CD4-positive, alpha-beta T cell (primary cell): ENCODE results near the gene RAP1A. TPM values are rescaled to one million over a fixed set of nuclear protein-coding genes. Genes with fewer than 3 reads are reported as not detected.

Experiments
- ATAC-seq: fragments of 200-7000 bp; cut with Tn5 transposase; one replicate; pipeline ENCODE4 v1.10.0; 2022; ENCODE audit warnings: mild to moderate bottlenecking; ENCODE audit not compliant: poor library complexity
- CTCF ChIA-PET: fragments of 350-600 bp; sonication (Branson Sonifier 250); formaldehyde crosslinking; loops from one replicate; lab custom pipeline; 2021; ENCODE audit warnings: antibody characterized with exemption, inconsistent platforms; lab: Charles Lee
- POLR2A ChIA-PET: fragments of 350-600 bp; sonication (Branson Sonifier 250); formaldehyde crosslinking; loops from one replicate; lab custom pipeline; 2021; ENCODE audit warnings: antibody characterized with exemption, inconsistent platforms; lab: Charles Lee
- DNase-seq, 14 experiments: peaks; one replicate each; pipeline ENCODE4 v3.0.0-alpha.2; 2013 to 2020; ENCODE audit warnings: mixed read lengths in 2 of 14
- H3K27ac ChIP-seq, 2 donors: one replicate each; pipeline versions ENCODE4 v1.5.1 to v1.7.0; 2013; ENCODE audit warnings: low read length in 2 of 2, low read depth in 1 of 2, mild to moderate bottlenecking in 1 of 2
- H3K27me3 ChIP-seq, 2 experiments: 1 replicate in 1 of 2; 2 replicates in 1 of 2; pipeline versions ENCODE4 v1.6.1 to v1.7.0; 2013; ENCODE audit warnings: low read length in 2 of 2, control low read depth in 1 of 2, mild to moderate bottlenecking in 1 of 2, moderate library complexity in 1 of 2; ENCODE audit not compliant: insufficient read depth in 2 of 2, control insufficient read depth in 1 of 2
- H3K36me3 ChIP-seq: one replicate; pipeline ENCODE4 v1.6.1; 2013; ENCODE audit warnings: low read length, control low read depth; ENCODE audit not compliant: insufficient read depth
- H3K4me1 ChIP-seq: one replicate; pipeline ENCODE4 v1.6.1; 2013; ENCODE audit warnings: low read length, control low read depth; ENCODE audit not compliant: insufficient read depth
- H3K4me3 ChIP-seq: one replicate; pipeline ENCODE4 v1.5.1; 2013; ENCODE audit warnings: mild to moderate bottlenecking, low read length, moderate library complexity
- H3K9me3 ChIP-seq, 2 experiments: 1 replicate in 1 of 2; 2 replicates in 1 of 2; pipeline versions ENCODE4 v1.6.1 to v1.7.0; 2013; ENCODE audit warnings: low read length in 2 of 2, mild to moderate bottlenecking in 2 of 2, control low read depth in 1 of 2, moderate library complexity in 1 of 2; ENCODE audit not compliant: control insufficient read depth in 1 of 2, insufficient read depth in 1 of 2
- H3K27ac Mint-ChIP-seq: one replicate; pipeline ENCODE4 v1.8.0; 2020; ENCODE audit warnings: mixed read lengths
- H3K27me3 Mint-ChIP-seq: one replicate; pipeline ENCODE4 v1.8.0; 2021; ENCODE audit warnings: mixed read lengths
- H3K36me3 Mint-ChIP-seq: one replicate; pipeline ENCODE4 v1.8.0; 2021; ENCODE audit warnings: low read depth, mixed read lengths
- H3K4me1 Mint-ChIP-seq: one replicate; pipeline ENCODE4 v1.8.0; 2021; ENCODE audit warnings: low read depth, mixed read lengths
- H3K4me3 Mint-ChIP-seq: one replicate; pipeline ENCODE4 v1.8.0; 2020; ENCODE audit warnings: mild to moderate bottlenecking, mixed read lengths
- H3K9me3 Mint-ChIP-seq: one replicate; pipeline ENCODE4 v1.8.0; 2020; ENCODE audit warnings: mixed read lengths
- intact Hi-C, 2 experiments: fragments of 100-400 bp; cut with DNase I in 1 of 2; cut with micrococcal nuclease in 1 of 2; formaldehyde crosslinking; loops; one replicate each; pipeline versions ENCODE4 v1.15.1 to v1.9.0; 2023 to 2025; cut with DNase I, micrococcal nuclease
- total RNA-seq, 174 experiments: library from RNA in 2 of 174; stranded (reverse) in 2 of 174; gene quantifications; one replicate each; pipeline ENCODE4 v1.2.3 and lab custom pipeline; 2021 to 2026
- TF ChIP-seq, protein P1 (sequence below): fragments of 200-600 bp; IDR thresholded peaks from one replicate; pipeline ENCODE4 v1.8.0; 2022; ENCODE audit warnings: antibody characterized with exemption, mild to moderate bottlenecking

The RAP1A gene
- total RNA-seq, 2 experiments from 2014 or later: 63.8 to 67.1 TPM

DNA sequence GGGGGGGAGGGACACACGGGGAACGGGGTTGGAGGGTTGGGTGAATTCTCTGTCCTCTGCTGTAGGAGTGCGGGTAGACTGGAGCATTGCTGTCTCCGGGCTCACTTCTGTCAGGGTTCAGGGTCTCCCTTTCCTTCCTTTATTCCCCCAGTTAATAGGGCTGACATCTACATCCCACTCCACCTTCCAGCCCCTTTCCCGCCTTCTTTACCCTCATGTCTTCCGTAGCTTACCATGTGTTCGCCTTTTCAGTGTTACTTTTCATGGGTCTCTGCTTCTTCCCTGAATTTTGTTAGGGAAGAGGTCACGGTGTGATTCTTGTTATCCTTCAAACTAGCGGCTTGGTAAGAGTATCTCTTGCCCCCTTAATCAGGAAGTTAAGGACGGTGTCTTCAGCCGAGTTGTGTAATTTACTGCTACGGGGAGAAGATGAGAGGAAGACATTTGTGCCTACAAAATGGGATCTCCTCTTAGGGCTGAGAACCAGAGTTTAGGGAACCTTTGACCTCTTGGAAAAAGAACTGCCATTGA lies 917 bp downstream of the RAP1A start:
- Mint-ChIP-seq H3K4me3 (peak overlapping the region; percentile 98), H3K27ac (peak overlapping the region; percentile 95), H3K36me3 (peaks cover 31% of the 10 kb centered on the region), H3K27me3 (no peaks in the 10 kb centered on the region), H3K4me1 (peaks cover 84% of the 10 kb centered on the region), H3K9me3 (no peaks in the 10 kb centered on the region)
- peak; percentile 11 for ATAC-seq
- peak overlapping the region; percentile 81 for H3K4me3 ChIP-seq
- peaks cover 55% of the 10 kb centered on the region for H3K4me1 ChIP-seq
- intact Hi-C loops: loop anchor here (2.0 to 10.0 kb wide), 3 partner anchors 28 to 46 kb away; no protein-coding TSS in a partner anchor
- no peaks in the 10 kb centered on the region for H3K27me3 ChIP-seq
- H3K36me3 ChIP-seq: no peaks in the 10 kb centered on the region
- H3K27ac ChIP-seq: peak overlapping the region; percentile 76 to 90
- ChIA-PET POLR2A (interaction anchor here (1.2 to 11.6 kb wide), 12 partner anchors 8 to 113 kb away, joined by 3 to 116 read pairs (median 8); no protein-coding TSS in a partner anchor), CTCF (interaction anchor here (1.2 to 4.5 kb wide), 3 partner anchors 17 to 113 kb away, joined by 3 to 14 read pairs (median 7); no protein-coding TSS in a partner anchor)
- H3K9me3 ChIP-seq: no peaks in the 10 kb centered on the region
- TF ChIP-seq, protein P1, sequence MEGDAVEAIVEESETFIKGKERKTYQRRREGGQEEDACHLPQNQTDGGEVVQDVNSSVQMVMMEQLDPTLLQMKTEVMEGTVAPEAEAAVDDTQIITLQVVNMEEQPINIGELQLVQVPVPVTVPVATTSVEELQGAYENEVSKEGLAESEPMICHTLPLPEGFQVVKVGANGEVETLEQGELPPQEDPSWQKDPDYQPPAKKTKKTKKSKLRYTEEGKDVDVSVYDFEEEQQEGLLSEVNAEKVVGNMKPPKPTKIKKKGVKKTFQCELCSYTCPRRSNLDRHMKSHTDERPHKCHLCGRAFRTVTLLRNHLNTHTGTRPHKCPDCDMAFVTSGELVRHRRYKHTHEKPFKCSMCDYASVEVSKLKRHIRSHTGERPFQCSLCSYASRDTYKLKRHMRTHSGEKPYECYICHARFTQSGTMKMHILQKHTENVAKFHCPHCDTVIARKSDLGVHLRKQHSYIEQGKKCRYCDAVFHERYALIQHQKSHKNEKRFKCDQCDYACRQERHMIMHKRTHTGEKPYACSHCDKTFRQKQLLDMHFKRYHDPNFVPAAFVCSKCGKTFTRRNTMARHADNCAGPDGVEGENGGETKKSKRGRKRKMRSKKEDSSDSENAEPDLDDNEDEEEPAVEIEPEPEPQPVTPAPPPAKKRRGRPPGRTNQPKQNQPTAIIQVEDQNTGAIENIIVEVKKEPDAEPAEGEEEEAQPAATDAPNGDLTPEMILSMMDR: no peak
- DNase-seq: peak in 2 of 14 experiments; percentile 31 to 35

DNA sequence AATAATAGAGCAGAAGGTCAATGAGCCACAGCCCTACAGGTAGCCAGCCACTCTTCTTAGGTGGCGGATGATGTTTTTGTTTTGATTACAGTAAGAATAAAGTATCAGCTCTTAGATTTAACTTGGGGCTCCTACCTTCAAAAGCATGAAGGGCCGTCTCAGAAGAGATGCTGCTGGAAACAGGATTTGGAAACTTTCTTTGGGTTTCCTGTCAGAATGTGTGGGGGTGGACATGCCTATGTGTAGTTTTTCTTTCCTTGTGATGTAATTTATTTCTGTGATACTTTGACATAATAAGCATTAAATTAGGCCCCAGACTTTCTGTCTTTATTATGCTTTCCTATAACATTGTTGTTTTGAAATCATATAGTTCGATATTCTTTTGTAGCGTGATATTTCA lies 1.5 kb downstream of the RAP1A start:
- TF ChIP-seq, protein P1: no peak
- peak overlapping the region; percentile 81 for H3K4me3 ChIP-seq
- no peaks in the 10 kb centered on the region for H3K9me3 ChIP-seq
- intact Hi-C loops: loop anchor here (2.0 to 10.0 kb wide), 3 partner anchors 28 to 46 kb away; no protein-coding TSS in a partner anchor
- Mint-ChIP-seq H3K4me1 (peaks cover 85% of the 10 kb centered on the region), H3K9me3 (no peaks in the 10 kb centered on the region), H3K4me3 (peak overlapping the region; percentile 98), H3K36me3 (peaks cover 31% of the 10 kb centered on the region), H3K27me3 (no peaks in the 10 kb centered on the region), H3K27ac (peak overlapping the region; percentile 95)
- H3K36me3 ChIP-seq: no peaks in the 10 kb centered on the region
- H3K4me1 ChIP-seq: peaks cover 52% of the 10 kb centered on the region
- H3K27ac ChIP-seq: peak overlapping the region; percentile 76 to 90
- peak in 4 of 14 experiments; percentile 17 to 72 (median 46) for DNase-seq
- ChIA-PET CTCF (interaction anchor here (1.1 to 4.5 kb wide), 4 partner anchors 9 to 113 kb away, joined by 3 to 14 read pairs (median 3); no protein-coding TSS in a partner anchor), POLR2A (interaction anchor here (1.0 to 11.6 kb wide), 11 partner anchors 8 to 405 kb away, joined by 3 to 116 read pairs (median 10); no protein-coding TSS in a partner anchor)
- ATAC-seq: no peak
- no peaks in the 10 kb centered on the region for H3K27me3 ChIP-seq

DNA sequence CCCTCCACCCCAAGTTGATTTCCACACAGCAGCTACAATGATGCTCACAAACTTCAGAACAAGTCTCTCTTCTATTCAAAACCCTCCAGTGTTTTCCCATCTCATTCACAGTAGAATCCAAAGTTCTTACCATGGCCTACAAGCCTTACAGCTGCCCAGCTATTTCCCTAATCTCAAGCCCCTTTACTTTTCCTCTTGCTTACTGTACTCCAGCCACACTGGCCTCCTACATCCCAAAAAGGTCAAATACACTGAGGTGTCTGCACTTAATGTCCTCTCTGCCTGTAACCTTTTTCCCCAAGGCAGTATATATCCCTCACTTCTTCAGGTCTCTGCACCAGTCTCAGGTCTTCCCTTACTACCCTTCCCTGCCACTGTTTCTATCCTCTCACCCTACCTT lies 2.6 kb downstream of the RAP1A start:
- H3K27ac Mint-ChIP-seq: peak overlapping the region; percentile 95
- TF ChIP-seq, protein P1: no peak
- Histone ChIP-seq H3K9me3 (no peaks in the 10 kb centered on the region), H3K36me3 (no peaks in the 10 kb centered on the region), H3K4me1 (peaks cover 41% of the 10 kb centered on the region), H3K27me3 (no peaks in the 10 kb centered on the region), H3K27ac (no peak overlapping the region), H3K4me3 (peak overlapping the region; percentile 81)
- no peak for DNase-seq
- H3K27me3 Mint-ChIP-seq: no peaks in the 10 kb centered on the region
- POLR2A ChIA-PET: interaction anchor here (0.6 to 11.6 kb wide), 7 partner anchors 7 to 406 kb away, joined by 3 to 116 read pairs (median 3); no protein-coding TSS in a partner anchor
- ATAC-seq: no peak
- peaks cover 31% of the 10 kb centered on the region for H3K36me3 Mint-ChIP-seq
- peaks cover 81% of the 10 kb centered on the region for H3K4me1 Mint-ChIP-seq
- CTCF ChIA-PET: interaction anchor here (1.1 to 4.5 kb wide), 5 partner anchors 8 to 114 kb away, joined by 3 to 14 read pairs (median 3); no protein-coding TSS in a partner anchor
- H3K9me3 Mint-ChIP-seq: no peaks in the 10 kb centered on the region
- H3K4me3 Mint-ChIP-seq: peak overlapping the region; percentile 98
- intact Hi-C loops: loop anchor here (2.0 to 10.0 kb wide), 3 partner anchors 40 to 133 kb away; partner anchors contain the start of gene DDX20 (in 1 of the 2)
